Left cardiac atrium (tissue), 4 donors: ENCODE results near the gene TNNI3K. TPM values are rescaled to one million over a fixed set of nuclear protein-coding genes. Genes with fewer than 3 reads are reported as not detected.

Source experiments
- ATAC-seq, 2 donors: fragments of 200-7000 bp; cut with Tn5 transposase; one replicate each; pipeline ENCODE4 v1.9.1; 2020; ENCODE audit warnings: mild to moderate bottlenecking in 2 of 2, moderate library complexity in 2 of 2
- DNase-seq: peaks from one replicate; pipeline ENCODE4 v3.0.0-alpha.2; 2020
- intact Hi-C, 2 donors: fragments of 100-400 bp; cut with DNase I; formaldehyde crosslinking; loops; one replicate each; pipeline versions ENCODE4 v1.14.1 to v1.15.1; 2022 to 2023
- total RNA-seq, 2 donors: library from RNA; stranded (reverse); fragmentation: NEBNext Ultra II Directional; extraction: Animal tissue kit (Norgen Biotek cat#: 25700); gene quantifications; one replicate each; pipeline ENCODE4 v1.2.1, GENCODE V29; 2021
- donor health status: DM: no; HTN: yes; CAD: no.
- donor health status: DM: no; HTN: yes; CAD: no; lungs with severe emphysema.
- donor health status: DM: yes; HTN: yes; CAD: no.
- donor health status: Dilated cardiomyopathy.

TNNI3K gene
- total RNA-seq, 2 donors from 2014 or later = 4.8 to 33.0 TPM

GRCh38 chr1:74468982-74469603 is 233.9 kb downstream of the TNNI3K start:
- DNase-seq (no peak), ATAC-seq (peak; percentile 45 to 46)
- intact Hi-C loops = loop anchor here in 1 of 2 donors (10.0 kb wide), 1 partner anchor 274 kb away; the partner anchor contains the start of genes FPGT and LRRIQ3

- intact Hi-C loops = no loop called here
- DNase-seq (no peak), ATAC-seq (peak; percentile 38 to 70)
Measured at GRCh38 chr1:74470251-74470650, 235.1 kb downstream of the TNNI3K start.

GRCh38 chr1:74470936-74471335 is 235.7 kb downstream of the TNNI3K start:
- no peak for DNase-seq
- ATAC-seq = peak in 1 of 2 donors; percentile 60
- intact Hi-C loops = no loop called here

- ATAC-seq (no peak), DNase-seq (no peak)
- intact Hi-C loops = no loop called here
Measured at GRCh38 chr1:74471470-74471869, 236.3 kb downstream of the TNNI3K start.

- no peak for DNase-seq
- intact Hi-C loops = no loop called here
- ATAC-seq = no peak
Measured at GRCh38 chr1:74474585-74474984, 239.4 kb downstream of the TNNI3K start.

DNA sequence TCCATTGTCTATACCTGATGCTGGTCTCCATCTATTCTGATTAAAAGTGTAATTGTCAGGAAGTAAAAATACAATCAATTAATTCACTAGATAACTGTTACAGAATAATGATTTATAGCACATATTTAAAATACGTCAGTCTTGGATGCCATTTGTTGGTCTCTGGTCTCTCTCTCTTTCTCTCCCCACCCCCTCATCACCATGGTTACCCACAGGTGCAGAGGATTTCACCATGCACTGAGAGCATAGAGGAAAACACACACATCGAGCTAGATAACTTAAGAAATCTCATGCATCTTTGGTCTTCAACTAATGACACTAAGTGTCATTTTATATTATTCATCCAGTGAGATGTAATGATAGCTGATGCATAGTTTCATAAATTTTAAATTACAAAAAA is 243.8 kb downstream of the TNNI3K start:
- intact Hi-C loops = no loop called here
- no peak for ATAC-seq

DNA sequence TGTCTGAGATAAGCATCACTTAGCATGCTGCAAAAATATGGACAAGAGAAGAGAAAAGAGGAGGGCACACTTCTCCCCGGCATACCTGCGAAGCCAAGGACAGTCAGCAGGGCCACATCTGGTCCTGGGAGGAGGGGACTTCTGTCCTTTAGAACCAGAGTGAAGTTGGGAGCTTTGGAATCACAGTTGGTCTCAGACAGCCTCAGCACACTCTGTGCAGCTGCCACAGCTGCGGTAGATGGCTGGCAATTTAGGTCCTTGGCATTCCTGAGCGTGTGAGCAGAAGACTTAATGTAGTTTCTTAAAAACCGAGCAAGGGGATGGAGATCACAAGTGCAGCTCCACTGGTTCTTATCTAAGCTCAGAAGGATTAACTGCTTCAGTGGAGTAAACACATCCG is 244.9 kb downstream of the TNNI3K start:
- intact Hi-C loops = no loop called here
- ATAC-seq = no peak
- DNase-seq = no peak

More for the DNA sequence above, 243.8 kb downstream of the TNNI3K start:
- no peak for DNase-seq

- ATAC-seq (no peak), DNase-seq (no peak)
- intact Hi-C loops = no loop called here
Measured at GRCh38 chr1:74481607-74482006, 246.4 kb downstream of the TNNI3K start.

GRCh38 chr1:74485622-74486021 is 250.4 kb downstream of the TNNI3K start:
- DNase-seq (no peak), ATAC-seq (no peak)
- intact Hi-C loops = no loop called here

DNA sequence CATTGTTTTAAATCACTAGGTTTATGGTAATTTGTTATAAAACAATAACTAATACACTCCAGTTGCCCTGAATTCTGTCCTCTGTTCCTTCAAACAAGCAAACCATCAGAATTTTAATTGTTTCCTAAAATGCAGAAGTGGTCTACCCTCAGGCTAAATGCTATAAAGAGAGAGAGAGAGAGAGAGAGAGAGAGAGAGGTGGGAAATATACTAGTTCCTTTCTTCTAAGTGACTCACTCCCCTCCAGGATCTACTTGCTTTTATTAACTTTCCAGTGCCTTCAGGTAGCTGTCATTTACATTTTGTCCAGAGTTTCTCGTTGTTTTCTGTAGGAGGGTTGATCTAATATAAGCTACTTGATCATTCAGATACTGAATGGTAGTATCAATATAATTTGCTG is 250.8 kb downstream of the TNNI3K start:
- ATAC-seq (no peak), DNase-seq (no peak)
- intact Hi-C loops = no loop called here

DNA sequence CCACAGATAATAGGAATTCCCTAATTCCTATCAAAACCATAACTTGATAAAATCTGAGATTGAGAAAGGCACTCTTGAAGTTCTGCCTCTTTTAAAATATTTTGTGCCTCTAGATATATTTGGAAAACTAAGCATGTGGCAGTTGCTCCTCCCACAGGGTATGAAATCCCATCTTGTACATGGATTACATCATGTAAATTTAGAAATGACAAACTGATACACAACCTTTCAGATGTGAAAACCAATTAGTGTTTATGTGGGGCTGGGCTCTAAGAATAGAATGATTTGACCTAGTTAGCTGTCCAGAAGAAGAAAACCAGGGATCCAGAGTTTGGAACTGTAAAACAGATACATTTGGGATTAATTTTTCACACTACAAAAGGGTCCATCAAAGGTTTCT is 261.5 kb downstream of the TNNI3K start:
- DNase-seq (no peak), ATAC-seq (no peak)
- intact Hi-C loops = no loop called here

GRCh38 chr1:74498901-74499300 is 263.7 kb downstream of the TNNI3K start:
- intact Hi-C loops = no loop called here
- ATAC-seq (no peak), DNase-seq (no peak)

DNA sequence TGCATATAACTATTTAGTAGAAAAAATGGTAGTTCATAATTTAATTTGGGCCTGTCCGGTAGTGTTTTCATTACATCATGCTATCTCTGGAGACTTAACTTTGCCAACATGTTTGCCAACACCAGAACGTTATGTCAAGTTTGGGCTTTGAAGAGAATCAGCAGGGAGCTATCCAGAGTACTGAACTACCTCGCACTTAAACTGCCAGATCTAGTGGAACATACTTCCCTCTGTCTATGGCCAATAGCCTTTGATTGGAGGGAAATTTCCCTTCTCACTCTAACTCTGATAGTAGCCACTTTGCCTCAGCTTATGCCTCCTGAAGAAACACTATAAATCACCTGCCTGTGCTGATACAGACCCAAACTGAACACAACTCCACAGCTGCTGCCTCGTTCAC is 267.2 kb downstream of the TNNI3K start:
- DNase-seq (no peak), ATAC-seq (peak; percentile 38 to 79)
- intact Hi-C loops = no loop called here

DNA sequence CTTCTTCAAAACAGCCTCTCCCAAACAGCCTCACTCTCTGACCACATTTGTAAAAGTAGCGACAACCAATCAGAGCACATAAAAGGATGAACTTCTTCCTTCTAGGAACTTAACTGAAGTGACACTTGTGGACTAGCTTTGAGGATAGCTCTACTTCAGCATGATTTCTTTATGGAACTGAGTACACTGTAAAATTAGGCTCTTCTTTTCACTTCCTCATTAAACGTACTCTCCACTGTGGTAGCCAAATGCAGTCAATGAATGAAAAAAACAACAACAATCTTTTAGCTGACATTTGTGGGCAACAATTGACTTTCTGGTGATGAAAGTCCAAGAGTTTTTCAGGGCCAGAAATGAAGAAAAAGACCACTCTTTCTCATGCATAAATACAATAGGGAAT is 267.7 kb downstream of the TNNI3K start:
- intact Hi-C loops = no loop called here
- ATAC-seq = no peak
- DNase-seq = no peak

DNA sequence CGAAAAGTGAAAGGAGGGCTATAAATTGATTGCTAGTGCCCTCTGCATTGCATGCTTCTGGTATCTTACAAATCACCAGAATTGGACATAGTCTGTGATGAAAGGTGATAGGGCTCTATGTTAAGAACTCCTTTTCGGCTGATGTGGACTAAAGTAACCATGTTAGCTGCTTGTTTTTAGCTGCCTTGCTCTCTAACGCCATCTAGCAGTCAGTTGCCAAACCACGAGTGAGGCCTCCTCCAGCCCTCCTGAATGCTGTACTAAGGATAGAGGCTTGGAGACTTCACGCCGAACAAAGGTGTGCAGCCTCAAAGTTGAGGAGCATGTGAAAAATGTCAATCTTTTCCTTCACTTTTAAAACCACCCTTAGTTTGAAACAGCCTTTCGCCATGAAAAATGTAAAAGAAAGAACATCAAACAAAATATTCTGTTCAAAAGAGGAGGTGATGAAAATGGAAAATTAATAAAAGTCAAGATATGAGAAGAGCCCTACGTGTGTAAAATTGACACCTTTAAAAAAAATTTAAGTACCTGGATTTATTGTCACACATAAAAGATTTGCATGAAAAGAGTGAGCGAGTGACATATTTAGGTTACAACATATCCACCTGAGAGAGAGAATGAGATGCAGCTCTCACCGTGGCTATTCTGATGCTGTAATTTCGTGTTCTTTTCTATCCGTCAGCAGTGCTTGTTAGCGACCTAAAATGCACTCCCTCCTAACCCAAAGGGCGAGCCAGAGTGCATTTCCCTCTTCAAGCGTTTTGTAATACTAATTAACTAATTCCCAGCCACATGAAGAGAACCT is 269.1 kb downstream of the TNNI3K start:
- intact Hi-C loops = no loop called here
- DNase-seq (peak; percentile 26), ATAC-seq (peak; percentile 65 to 68)

GRCh38 chr1:74504933-74505512 is 269.8 kb downstream of the TNNI3K start:
- intact Hi-C loops = no loop called here
- DNase-seq (no peak), ATAC-seq (no peak)

- DNase-seq (no peak), ATAC-seq (no peak)
- intact Hi-C loops = no loop called here
Measured at GRCh38 chr1:74505928-74506710, 270.9 kb downstream of the TNNI3K start.

DNA sequence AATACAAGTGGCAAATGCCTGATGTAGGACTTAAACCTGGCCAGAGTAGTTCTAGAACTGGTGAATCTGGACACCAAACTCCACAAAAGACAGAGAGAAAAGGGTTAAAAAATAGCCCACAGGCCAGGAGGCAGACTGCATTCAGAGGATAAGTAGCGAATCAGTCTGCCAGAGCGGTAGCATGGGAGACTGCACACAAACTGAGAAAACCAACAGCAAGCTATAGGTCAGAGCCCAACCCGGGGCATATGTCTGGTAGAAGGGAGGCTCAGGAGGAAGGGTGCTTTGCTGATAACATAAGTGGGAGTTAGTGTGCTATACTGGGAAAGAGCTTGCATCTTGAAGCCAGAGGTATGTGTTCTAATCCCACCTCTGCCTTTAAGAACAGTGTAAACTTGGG is 273.3 kb downstream of the TNNI3K start:
- ATAC-seq = no peak
- no peak for DNase-seq
- intact Hi-C loops = no loop called here

GRCh38 chr1:74512170-74512915 is 277.2 kb downstream of the TNNI3K start, which contains the start of gene LRRC53:
Gene LRRC53, minus strand, starts transcription at chr1:74512611. Its CDS starts 29,262 bp downstream, at chr1:74483349.
- no peak for DNase-seq
- ATAC-seq = peak in 1 of 2 donors; percentile 27
- intact Hi-C loops = no loop called here
